Psoas muscle (tissue), 8 donors: ENCODE results near the gene ERC2. TPM values are rescaled to one million over a fixed set of nuclear protein-coding genes. Genes with fewer than 3 reads are reported as not detected.

Source experiments
- ATAC-seq, 4 donors: fragments of 200-7000 bp; cut with Tn5 transposase; one replicate each; pipeline ENCODE4 v1.9.1; 2020; ENCODE audit warnings: moderate library complexity in 3 of 4, mild to moderate bottlenecking in 2 of 4
- DNase-seq, 2 donors: peaks; one replicate each; pipeline ENCODE4 v3.0.0-alpha.2; 2020
- H3K27ac ChIP-seq: fragments of 200-600 bp; one replicate; pipeline ENCODE4 v1.8.0; 2022
- H3K27me3 ChIP-seq, 3 donors: fragments of 200-600 bp in 1 of 3; one replicate each; pipeline versions ENCODE4 v1.6.1 to v1.8.0; 2013 to 2022; ENCODE audit warnings: low read length in 2 of 3, mild to moderate bottlenecking in 2 of 3, moderate library complexity in 1 of 3; ENCODE audit not compliant: insufficient read depth in 3 of 3
- H3K36me3 ChIP-seq, 2 donors: fragments of 200-600 bp in 1 of 2; one replicate each; pipeline versions ENCODE4 v1.6.1 to v1.8.0; 2013 to 2022; ENCODE audit warnings: low read depth in 1 of 2, mild to moderate bottlenecking in 1 of 2, moderate library complexity in 1 of 2; ENCODE audit not compliant: insufficient read depth in 1 of 2
- H3K4me1 ChIP-seq: fragments of 200-600 bp; one replicate; pipeline ENCODE4 v1.8.0; 2022
- H3K4me3 ChIP-seq: fragments of 200-600 bp; one replicate; pipeline ENCODE4 v1.8.0; 2022; ENCODE audit warnings: mild to moderate bottlenecking
- H3K9me3 ChIP-seq: fragments of 200-600 bp; one replicate; pipeline ENCODE4 v1.8.0; 2022
- WGBS, 3 donors: extraction: QIAGEN DNeasy Blood & Tissue Kit; methylation state at CpG; one replicate each; pipeline versions ENCODE4 v1.1.6 to v1.1.7; 2013; 5-methylcytosine and 5-hydroxymethylcytosine counted together
- intact Hi-C, 2 donors: fragments of 100-400 bp; cut with DNase I; formaldehyde crosslinking; loops; one replicate each; pipeline versions ENCODE4 v1.11.0 to v1.14.2; 2022
- polyA plus RNA-seq, 3 donors: library from polyadenylated mRNA; stranded (reverse); fragments of 200-250 nt; gene quantifications; one replicate each; pipeline ENCODE4 v1.2.3, GENCODE V29; 2013
- total RNA-seq, 4 donors: library from RNA; stranded (reverse); fragmentation: NEBNext Ultra II Directional in 2 of 4; extraction: Animal tissue kit (Norgen Biotek cat#: 25700) in 2 of 4; gene quantifications; one replicate each; pipeline versions ENCODE4 v1.2.1 to v1.2.4, GENCODE V29; 2021 to 2023
- TF ChIP-seq, protein P1 (sequence below): fragments of 200-600 bp; IDR thresholded peaks from one replicate; pipeline ENCODE4 v1.8.0; 2022; ENCODE audit warnings: antibody characterized with exemption
- donor health status: healthy with polysubstance abuse.
- donor health status: DM: no; HTN: no; CAD: no; lungs with moderate emphysema.
- donor health status: Bipolar disorder and iron deficiency.
- donor health status: healthy.
- donor health status: DM: yes; HTN: yes; CAD: no.
- donor health status: DM: no; HTN: no; CAD: no.
- donor health status: DM: no; HTN: no; CAD: no.
- donor health status: DM: yes; HTN: yes; CAD: no.

ERC2 gene
- total and polyA plus RNA-seq, 7 donors: 0.04 to 0.15 TPM; not detected in 5

DNA sequence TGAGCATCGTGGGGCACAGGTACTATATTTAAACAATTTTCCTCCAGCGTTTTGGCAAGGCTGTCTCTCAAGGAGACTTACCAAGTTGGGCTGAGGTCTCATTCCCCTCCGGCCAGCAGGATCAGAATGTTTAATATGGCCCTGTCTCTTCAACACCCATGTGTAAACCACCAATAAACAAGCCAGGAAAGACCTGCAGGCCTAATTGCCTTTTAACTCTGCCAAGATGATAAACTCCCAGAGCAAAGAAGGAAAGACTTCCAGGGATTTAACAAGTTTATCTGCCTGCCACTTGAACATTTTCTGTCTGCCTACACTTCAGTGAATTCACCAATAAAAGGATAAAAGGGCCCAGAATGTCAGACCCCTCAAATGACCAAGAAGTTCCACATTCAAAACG is 850.9 kb downstream of the ERC2 start:
- 64 to 73% (median 68%) methylated on average over 4 of the region's 4 CpGs for WGBS, 3 donors
- Histone ChIP-seq H3K36me3 (no peaks in the 10 kb centered on the region), H3K9me3 (no peaks in the 10 kb centered on the region), H3K4me3 (no peak overlapping the region), H3K27ac (no peak overlapping the region), H3K27me3 (peaks cover 0 to 5% (median 2%) of the 10 kb centered on the region in 3 donors), H3K4me1 (no peaks in the 10 kb centered on the region)
- DNase-seq (no peak), ATAC-seq (no peak)
- intact Hi-C loops: no loop called here
- TF ChIP-seq, protein P1, sequence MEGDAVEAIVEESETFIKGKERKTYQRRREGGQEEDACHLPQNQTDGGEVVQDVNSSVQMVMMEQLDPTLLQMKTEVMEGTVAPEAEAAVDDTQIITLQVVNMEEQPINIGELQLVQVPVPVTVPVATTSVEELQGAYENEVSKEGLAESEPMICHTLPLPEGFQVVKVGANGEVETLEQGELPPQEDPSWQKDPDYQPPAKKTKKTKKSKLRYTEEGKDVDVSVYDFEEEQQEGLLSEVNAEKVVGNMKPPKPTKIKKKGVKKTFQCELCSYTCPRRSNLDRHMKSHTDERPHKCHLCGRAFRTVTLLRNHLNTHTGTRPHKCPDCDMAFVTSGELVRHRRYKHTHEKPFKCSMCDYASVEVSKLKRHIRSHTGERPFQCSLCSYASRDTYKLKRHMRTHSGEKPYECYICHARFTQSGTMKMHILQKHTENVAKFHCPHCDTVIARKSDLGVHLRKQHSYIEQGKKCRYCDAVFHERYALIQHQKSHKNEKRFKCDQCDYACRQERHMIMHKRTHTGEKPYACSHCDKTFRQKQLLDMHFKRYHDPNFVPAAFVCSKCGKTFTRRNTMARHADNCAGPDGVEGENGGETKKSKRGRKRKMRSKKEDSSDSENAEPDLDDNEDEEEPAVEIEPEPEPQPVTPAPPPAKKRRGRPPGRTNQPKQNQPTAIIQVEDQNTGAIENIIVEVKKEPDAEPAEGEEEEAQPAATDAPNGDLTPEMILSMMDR: no peak

DNA sequence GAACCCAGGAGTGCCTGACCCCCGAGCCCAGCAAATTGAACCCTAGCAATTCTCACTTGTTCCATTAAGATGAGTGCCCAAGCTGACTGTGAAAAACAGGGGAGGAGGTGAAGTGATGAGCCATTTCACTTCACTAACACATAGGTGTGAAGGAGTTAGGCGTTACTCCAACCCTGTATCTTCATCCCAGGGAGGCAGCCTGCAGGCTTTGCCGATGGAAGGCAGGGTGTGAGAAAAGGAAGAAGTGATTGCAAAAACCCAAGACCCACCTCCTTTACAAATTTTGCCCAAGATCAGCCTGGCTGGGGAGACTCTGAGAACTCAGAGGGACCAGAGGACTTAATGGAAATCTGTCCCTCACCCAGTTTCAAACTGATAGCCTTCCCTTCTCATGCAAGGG is 851.5 kb downstream of the ERC2 start:
- intact Hi-C loops: no loop called here
- ATAC-seq (no peak), DNase-seq (no peak)
- Histone ChIP-seq H3K9me3 (no peaks in the 10 kb centered on the region), H3K4me1 (no peaks in the 10 kb centered on the region), H3K4me3 (no peak overlapping the region), H3K36me3 (no peaks in the 10 kb centered on the region), H3K27me3 (peaks cover 0 to 5% (median 2%) of the 10 kb centered on the region in 3 donors), H3K27ac (no peak overlapping the region)
- TF ChIP-seq, protein P1: no peak
- WGBS, 3 donors: 86 to 95% (median 90%) methylated on average over 3 of the region's 3 CpGs

DNA sequence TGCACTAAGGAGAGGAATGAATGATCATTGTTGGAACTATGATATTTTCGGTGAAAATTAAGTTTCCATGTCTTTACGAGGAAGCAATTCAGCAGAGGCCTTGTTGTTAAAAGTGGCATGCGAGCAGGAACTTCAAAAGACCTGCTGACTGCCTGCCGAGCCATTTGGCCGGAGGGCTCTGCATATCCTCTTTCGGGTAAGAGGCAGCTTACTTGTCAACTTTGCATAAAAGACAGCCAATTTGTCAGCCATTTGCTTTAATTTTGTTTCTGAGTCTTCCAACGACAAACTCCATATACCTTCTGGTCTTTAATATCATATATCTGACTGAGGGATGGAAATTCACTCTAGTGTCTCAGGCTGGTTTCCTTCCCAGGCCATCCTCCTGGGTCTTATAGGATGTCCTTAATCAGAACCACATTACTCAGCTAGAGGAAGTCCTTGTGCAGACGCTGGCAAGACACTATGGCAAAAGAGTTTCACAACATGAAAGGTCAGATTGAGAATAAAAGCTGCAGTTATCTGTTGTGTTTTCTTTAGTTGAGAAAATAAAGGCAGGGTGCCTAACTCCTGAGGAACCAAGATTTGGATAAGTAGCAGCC is 852.5 kb downstream of the ERC2 start:
- peak in 1 of 4 donors; percentile 48 for ATAC-seq
- intact Hi-C loops: no loop called here
- Histone ChIP-seq H3K36me3 (no peaks in the 10 kb centered on the region), H3K4me1 (no peaks in the 10 kb centered on the region), H3K27me3 (peaks cover 0 to 5% (median 2%) of the 10 kb centered on the region in 3 donors), H3K9me3 (no peaks in the 10 kb centered on the region), H3K27ac (no peak overlapping the region), H3K4me3 (no peak overlapping the region)
- WGBS, 3 donors: 46 to 55% (median 49%) methylated on average over 8 of the region's 8 CpGs
- no peak for DNase-seq
- TF ChIP-seq, protein P1: no peak

DNA sequence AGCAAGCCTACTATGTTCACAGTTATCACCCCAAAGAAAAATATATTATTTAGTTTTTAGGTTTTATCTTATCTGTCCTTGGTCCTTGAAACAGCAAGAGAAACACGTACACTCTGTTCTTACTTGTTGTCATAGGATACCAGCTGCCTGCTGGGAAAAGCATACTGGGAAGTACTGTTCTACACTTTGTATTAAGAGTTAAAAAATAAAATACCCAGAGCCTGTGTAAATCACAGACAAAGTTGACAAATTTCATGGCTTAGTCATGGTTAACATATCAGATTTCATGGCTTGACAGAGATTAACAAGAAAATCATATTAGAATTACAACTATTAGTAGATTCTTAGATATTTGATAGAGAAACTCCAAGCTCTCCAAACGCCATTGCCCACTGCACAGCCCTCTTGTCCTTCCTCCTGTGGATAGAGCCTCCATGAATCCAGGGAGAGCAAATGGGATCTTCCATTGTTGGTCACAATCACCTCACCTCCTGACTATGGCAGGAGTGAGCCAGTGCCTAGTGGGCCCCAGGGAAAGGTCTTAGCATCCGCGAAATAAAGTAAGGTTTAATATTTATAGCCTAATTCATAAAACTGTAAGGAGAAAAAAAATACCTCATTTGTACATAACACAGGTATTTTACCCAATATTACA is 853.1 kb downstream of the ERC2 start:
- ATAC-seq (no peak), DNase-seq (no peak)
- H3K27me3 ChIP-seq: peaks cover 0 to 2% (median 1%) of the 10 kb centered on the region in 3 donors
- no peaks in the 10 kb centered on the region for H3K36me3 ChIP-seq
- intact Hi-C loops: no loop called here
- H3K4me3 ChIP-seq: no peak overlapping the region
- H3K9me3 ChIP-seq: no peaks in the 10 kb centered on the region
- H3K27ac ChIP-seq: no peak overlapping the region
- TF ChIP-seq, protein P1: no peak
- H3K4me1 ChIP-seq: no peaks in the 10 kb centered on the region
- 53 to 65% (median 65%) methylated on average over 4 of the region's 4 CpGs for WGBS, 3 donors
